D721Med (cell line): Measurements from ENCODE around the gene ARMC10.
"Not testable (repeated sequence)": the region's sequence is repeated elsewhere in the genome, so short reads cannot be mapped to it uniquely, and the experiment has no call there.

Source experiments
- DNase-seq: peaks from one replicate; pipeline ENCODE4 v3.0.0; 2011; ENCODE audit warnings: low spot score; ENCODE audit not compliant: insufficient read length
- FAIRE-seq: peaks from 2 replicates; lab custom pipeline; 2011; peaks lifted over from hg19 to GRCh38; lab: Jason Lieb, UNC
- CTCF ChIP-seq: IDR thresholded peaks from 2 replicates; pipeline ENCODE4 v1.5.1; 2012; ENCODE audit warnings: mild to moderate bottlenecking, control low read depth; ENCODE audit not compliant: insufficient read depth; ENCODE audit errors: missing control alignments

ARMC10 gene

GRCh38 chr7:103068414-103069403 is 6.2 kb upstream of the ARMC10 start:
- no peak for TF ChIP-seq CTCF
- FAIRE-seq = no peak
- no peak for DNase-seq

GRCh38 chr7:103071000-103071399 is 3.9 kb upstream of the ARMC10 start:
- no peak for TF ChIP-seq CTCF
- FAIRE-seq = no peak

GRCh38 chr7:103073989-103074518 is 886 bp upstream of the ARMC10 start:
- no peak for TF ChIP-seq CTCF
- no peak for FAIRE-seq

More at GRCh38 chr7:103071000-103071399, 3.9 kb upstream of the ARMC10 start:
- no peak for DNase-seq

DNA sequence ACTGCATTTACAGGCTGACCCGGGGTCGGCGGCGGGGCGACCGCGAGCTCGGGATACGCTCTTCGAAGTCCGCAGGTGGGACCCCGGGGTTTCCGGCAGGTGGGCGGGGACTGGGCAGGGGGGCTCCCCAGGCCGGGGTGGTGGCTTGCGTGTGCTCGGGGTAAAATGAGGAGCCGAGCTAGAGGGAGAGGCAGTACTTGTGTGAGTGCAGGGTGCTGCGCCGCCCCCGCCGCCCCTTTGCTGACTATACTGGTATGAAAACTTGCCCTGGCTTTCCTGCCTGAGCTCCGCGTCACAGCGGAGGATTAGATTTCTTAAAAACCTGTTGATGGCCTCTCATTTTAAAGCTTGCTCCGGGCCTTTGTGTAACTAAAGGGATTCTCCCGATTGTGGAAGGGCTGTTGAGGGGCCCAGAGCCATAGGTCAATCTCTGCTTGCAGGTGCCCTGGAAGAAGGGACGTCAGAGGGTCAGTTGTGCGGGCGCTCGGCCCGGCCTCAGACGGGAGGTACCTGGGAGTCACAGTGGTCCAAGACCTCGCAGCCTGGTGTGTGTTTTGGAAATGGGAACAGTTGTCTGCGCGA is 488 bp downstream of the ARMC10 start:
- no peak for FAIRE-seq
- no peak for DNase-seq
- TF ChIP-seq CTCF = no peak

More at GRCh38 chr7:103073989-103074518, 886 bp upstream of the ARMC10 start:
- no peak for DNase-seq

DNA sequence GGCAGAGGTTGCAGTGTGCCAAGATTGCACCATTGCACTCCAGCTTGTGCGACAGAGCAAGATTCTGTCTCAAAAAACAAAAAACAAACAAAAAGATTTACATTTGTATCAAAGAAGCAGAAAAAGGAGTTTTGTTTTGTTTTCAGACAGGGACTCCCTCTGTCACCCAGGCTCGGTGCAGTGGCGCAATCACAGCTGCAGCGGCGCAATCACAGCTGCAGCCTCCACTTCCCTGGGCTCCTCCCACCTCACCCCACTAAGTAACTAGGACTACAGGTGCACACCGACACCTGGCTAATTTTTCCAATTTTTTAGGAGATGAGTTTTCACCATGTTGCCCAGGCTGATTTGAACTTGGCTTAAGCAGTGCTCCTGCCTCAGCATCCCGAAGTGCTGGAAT is 1.8 kb downstream of the ARMC10 start:
- no peak for TF ChIP-seq CTCF
- DNase-seq = no peak
- no peak for FAIRE-seq

DNA sequence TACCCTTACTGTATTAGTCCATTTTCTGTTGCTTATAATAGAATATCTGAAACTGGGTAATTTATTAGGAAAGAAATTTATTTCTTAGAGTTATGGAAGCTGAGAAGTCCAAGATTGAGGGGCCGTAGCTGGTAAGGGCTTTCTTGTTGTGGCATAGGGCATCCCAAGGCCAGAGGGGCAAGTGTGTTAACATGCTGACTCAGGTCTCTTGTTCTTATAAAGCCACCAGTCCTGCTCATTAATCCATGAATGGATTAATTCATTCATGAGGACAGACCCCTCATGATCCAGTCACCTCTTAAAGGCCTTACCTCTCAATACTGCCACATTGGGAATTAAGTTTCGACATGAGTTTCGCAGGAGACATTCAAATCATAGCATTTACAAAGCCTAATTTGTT is 2.4 kb downstream of the ARMC10 start:
- DNase-seq = no peak
- TF ChIP-seq CTCF = no peak
- FAIRE-seq = no peak

- FAIRE-seq = not testable (repeated sequence)
Observed at GRCh38 chr7:103078226-103078625, 3.3 kb downstream of the ARMC10 start.

More at GRCh38 chr7:103078226-103078625, 3.3 kb downstream of the ARMC10 start:
- not testable (repeated sequence) for DNase-seq
